HG03025 (cell line): ENCODE data around the gene ZNRF1.
"Not testable (repeated sequence)": the region's sequence is repeated elsewhere in the genome, so short reads cannot be mapped to it uniquely, and the experiment has no call there.

Source experiments
- ATAC-seq: cut with Tn5 transposase; IDR thresholded peaks from one replicate; pipeline ENCODE4 v1.9.1; 2021; ENCODE audit warnings: mild to moderate bottlenecking, moderate library complexity; ENCODE audit not compliant: unreplicated experiment, low FRiP score

ZNRF1 gene

GRCh38 chr16:75109732-75110243 lies 111.0 kb downstream of the ZNRF1 start:
- no peak for ATAC-seq

- peak; percentile 75 for ATAC-seq
Observed at GRCh38 chr16:75110637-75111513, 112.1 kb downstream of the ZNRF1 start.

GRCh38 chr16:75111514-75111940 lies 112.7 kb downstream of the ZNRF1 start:
- ATAC-seq, result no peak

DNA sequence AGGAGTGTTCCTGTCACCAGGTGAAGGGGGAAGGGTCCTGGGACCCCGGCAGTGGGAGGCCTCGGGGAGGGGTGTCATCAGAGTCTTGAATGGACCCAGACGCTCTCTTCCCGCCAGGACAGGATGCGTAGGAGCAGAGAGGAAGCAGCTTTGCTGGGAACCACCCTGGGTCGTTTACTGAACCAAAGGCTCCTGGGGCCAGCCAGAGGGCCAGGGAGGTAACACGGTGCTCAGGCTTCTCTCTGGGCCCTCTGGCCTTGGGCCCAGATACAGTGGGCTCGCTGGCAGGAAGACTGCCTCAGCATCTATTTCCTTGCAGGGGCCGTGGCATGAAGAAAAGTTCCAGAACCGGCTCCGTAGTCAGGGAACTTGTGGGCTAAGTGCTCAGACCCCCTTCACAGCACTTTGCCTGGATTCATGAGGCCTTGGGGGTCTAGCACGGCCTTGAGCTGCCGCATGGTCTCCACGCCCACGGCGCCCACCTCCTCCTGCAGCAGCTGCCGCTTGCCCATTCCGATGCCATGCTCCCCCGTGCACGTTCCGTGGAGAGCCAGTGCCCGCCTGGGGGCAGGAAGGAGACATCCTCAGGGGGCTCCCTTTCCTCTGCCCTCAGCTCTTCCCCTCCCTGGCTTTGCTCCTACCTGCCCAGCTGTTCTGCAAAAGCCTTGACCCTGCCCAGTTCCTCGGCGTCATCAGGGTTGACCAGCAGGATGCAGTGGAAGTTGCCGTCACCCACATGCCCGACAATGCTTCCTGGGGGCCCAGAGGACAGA lies 113.3 kb downstream of the ZNRF1 start:
- ATAC-seq, result no peak

DNA sequence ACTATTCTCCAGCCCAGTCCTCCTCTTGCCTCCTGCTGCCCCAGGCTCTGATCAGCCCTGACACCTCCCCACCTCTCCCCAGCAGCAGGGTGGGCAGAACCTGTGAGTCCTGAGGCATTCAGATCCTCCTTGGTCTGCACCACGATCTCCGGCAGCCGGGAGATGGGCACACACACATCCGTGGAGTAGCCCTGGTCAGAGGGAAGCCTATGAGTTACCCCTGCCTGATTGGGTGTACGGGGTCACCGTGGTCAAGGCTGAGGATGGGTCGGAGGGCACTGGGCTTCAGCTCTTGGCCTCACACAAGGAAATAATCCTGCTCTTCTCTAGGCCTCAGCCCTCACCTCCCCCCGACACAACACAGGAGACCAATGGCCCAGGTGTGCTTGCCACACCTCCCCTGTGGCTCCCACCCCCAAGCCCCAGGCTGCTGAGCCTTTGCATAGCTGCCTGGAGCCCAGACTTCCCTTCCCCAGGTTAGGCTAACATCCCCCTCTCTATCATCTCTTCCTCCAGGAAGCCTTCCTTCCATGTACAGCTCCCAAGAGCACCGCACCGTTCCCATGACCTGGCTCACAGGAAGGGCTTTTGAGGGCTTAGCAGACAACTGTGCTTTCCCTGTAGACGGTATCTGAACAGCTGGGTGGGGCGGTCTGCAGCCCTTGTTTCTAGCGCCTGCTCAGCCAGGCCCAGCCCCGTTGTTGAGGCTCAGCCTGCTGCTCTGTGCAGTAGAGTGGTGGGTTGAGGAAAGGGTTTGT lies 114.1 kb downstream of the ZNRF1 start:
- no peak for ATAC-seq

- no peak for ATAC-seq
Observed at GRCh38 chr16:75113541-75114121, 114.8 kb downstream of the ZNRF1 start.

- ATAC-seq, result no peak
Observed at GRCh38 chr16:75114179-75114945, 115.5 kb downstream of the ZNRF1 start.

GRCh38 chr16:75114946-75115825 lies 116.4 kb downstream of the ZNRF1 start:
- ATAC-seq, result no peak

GRCh38 chr16:75116081-75116910 lies 117.5 kb downstream of the ZNRF1 start, which contains the start of gene LDHD:
Gene LDHD (minus strand): TSS chr16:75116780. CDS start chr16:75116720, 60 bp downstream.
- no peak for ATAC-seq

- no peak for ATAC-seq
Observed at GRCh38 chr16:75116911-75117245, 118.1 kb downstream of the ZNRF1 start.

DNA sequence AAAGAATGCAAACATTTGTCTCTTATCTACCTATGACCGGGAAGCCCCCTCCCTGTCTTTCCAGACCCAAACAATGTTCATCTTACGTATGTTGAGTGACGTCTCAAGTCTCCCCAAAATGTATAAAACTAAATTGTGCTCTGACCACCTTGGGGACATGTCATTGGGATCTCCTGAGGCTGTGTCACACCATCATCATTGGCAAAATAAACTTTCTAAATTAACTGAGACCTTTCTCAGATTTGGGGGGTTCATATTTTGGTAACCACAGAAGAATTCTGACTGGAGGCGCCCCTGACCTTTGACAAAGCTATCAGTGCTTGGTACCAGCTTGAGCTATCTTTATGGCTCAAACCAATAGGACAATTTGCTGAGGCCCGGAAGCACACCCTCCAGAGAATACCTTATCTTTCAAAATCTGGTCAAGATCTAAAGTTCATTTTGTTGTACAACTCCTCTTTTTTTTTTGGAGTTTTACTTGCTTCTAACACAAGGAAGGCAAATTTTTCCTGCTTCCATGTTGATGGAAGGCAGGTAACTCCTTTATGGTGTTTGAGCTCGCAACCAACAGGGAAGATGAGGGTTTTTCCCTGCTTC lies 120.2 kb downstream of the ZNRF1 start:
- ATAC-seq, result no peak

DNA sequence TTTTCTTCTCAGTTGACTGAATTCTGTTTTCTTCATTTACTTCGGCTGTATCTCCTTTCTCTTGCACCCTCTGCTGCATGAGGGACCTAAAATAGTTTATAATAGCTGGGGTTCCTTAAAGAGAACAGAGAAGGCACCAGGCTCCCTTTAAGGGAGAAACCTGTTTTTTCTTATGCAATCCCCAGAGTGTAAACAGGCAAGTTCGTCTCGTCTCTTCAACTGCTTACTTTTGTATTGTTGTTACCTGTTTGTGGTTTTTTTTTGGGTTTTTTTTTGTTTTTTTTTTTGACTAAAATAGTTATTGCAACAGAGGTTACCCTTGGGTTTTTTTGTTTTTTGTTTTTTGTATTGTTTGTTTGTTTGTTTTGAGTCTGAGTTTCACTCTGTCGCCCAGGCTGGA lies 121.4 kb downstream of the ZNRF1 start:
- ATAC-seq, result no peak

DNA sequence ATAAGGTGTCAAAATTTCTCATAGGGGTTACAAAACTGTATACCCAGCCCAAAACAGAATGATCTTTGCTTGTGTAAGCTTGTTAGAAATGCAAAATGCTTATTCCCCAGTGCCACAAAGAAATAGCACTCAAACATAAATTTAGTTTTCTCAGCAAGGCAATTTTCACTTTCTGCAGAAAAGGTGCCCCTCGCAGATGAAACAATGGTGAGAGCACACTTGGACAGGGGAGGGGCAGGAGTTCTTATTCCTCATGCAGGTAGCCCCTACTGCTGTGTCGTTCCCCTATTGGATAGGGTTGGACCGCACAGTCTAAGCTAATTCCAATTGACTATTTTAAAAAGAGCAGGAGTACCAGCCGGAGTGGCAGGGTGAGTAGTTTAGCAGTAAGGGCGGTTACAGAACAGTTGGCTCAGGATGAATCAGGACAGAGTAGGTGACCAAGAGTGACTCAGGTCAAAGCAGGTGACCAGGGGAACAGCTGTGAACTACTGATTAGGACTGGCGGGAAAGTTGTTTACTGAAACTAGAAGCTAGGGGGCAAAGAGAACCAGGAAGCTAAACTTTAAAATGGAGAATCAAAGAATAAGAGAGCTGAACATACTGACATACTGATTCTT lies 123.2 kb downstream of the ZNRF1 start:
- ATAC-seq, result no peak

- no peak for ATAC-seq
Observed at GRCh38 chr16:75122609-75123008, 123.8 kb downstream of the ZNRF1 start.

DNA sequence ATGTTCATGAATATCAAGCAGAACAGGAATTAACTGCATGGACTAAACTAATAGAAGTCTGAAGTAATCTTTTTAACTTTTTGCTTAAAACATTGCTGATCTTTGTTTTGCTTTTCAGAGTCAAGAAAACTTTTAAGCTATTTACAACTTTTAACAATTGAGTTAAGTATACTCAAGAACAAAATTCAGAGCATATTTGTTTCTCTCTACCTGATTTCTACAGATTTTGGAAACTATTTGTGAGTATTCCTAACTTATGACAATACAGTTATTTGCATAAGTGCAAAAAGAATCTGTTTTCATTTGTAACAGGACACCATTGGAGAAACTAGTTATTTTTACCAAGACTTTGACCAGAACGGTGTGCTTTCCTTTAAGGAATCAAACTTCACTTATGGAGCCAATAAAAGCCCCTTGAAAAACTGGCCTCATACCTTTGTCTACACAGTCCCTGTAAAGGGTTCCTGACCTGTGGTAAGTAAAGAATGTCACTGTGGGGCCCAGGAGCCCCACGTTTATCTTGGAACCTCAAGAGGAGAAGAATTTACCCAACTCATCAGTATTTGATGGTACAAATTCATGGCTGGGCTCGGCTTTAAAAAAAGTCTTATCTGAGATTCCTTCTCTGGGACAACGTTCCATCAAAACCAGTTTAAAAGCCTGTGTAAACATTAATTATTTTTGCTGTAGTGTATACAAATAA lies 129.0 kb downstream of the ZNRF1 start:
- no peak for ATAC-seq

- not testable (repeated sequence) for ATAC-seq
Observed at GRCh38 chr16:75129421-75130149, 130.8 kb downstream of the ZNRF1 start.
